Measurements from ENCODE around the gene SEMA3D.

- TF ChIP-seq CTCF (IDR thresholded peaks at IDR 0.05) (no peak), POLR2A (IDR thresholded peaks at IDR 0.05) (no peak)
Observed at GRCh38 chr7:84971360-84971759, 215.5 kb downstream of the SEMA3D start.
